OCI-LY1 (cell line): ENCODE data around the gene FGF2.

Experiments used
- H2AFZ ChIP-seq: fragments of 200-600 bp; sonication (generic), shearing (Covaris generic); 2 replicates; pipeline ENCODE4 v1.6.0; 2014; ENCODE audit warnings: antibody characterized with exemption, mild to moderate bottlenecking, low read length
- H3F3A ChIP-seq: fragments of 200-600 bp; sonication (generic), shearing (Covaris generic); 2 replicates; pipeline ENCODE4 v1.6.0; 2014; ENCODE audit warnings: mild to moderate bottlenecking, antibody characterized with exemption, low read length, moderate library complexity; ENCODE audit not compliant: insufficient read depth
- H3K27ac ChIP-seq: fragments of 200-600 bp; sonication (generic); 2 replicates; pipeline ENCODE4 v1.5.1; 2014; ENCODE audit warnings: low read length, mixed run types, mild to moderate bottlenecking, low read depth; ENCODE audit not compliant: poor library complexity, severe bottlenecking
- H3K27me3 ChIP-seq: fragments of 200-600 bp; sonication (generic); 2 replicates; pipeline ENCODE4 v1.6.0; 2014; ENCODE audit warnings: antibody characterized with exemption, mild to moderate bottlenecking, low read length, moderate library complexity; ENCODE audit not compliant: insufficient read depth
- H3K36me3 ChIP-seq: fragments of 200-600 bp; sonication (generic); 2 replicates; pipeline ENCODE4 v1.6.1; 2014; ENCODE audit warnings: mild to moderate bottlenecking, antibody characterized with exemption, low read length, moderate library complexity, mixed read lengths; ENCODE audit not compliant: insufficient read depth
- H3K4me1 ChIP-seq: fragments of 200-600 bp; sonication (generic); 2 replicates; pipeline ENCODE4 v1.5.1; 2014; ENCODE audit warnings: mild to moderate bottlenecking, low read length, moderate library complexity; ENCODE audit not compliant: insufficient read depth, severe bottlenecking
- H3K4me2 ChIP-seq: fragments of 200-600 bp; sonication (generic), shearing (Covaris generic); 2 replicates; pipeline ENCODE4 v1.6.1; 2014; ENCODE audit warnings: low read length
- H3K4me3 ChIP-seq: fragments of 200-600 bp; sonication (generic); 2 replicates; pipeline ENCODE4 v1.5.1; 2014; ENCODE audit warnings: low read length, low read depth, mild to moderate bottlenecking, mixed read lengths; ENCODE audit not compliant: poor library complexity, severe bottlenecking
- H3K79me2 ChIP-seq: fragments of 200-600 bp; shearing (Covaris generic); 2 replicates; pipeline ENCODE4 v1.6.1; 2016; ENCODE audit warnings: mixed run types, low read length, mixed read lengths; ENCODE audit not compliant: insufficient read depth
- H3K9ac ChIP-seq: fragments of 200-600 bp; sonication (generic), shearing (Covaris generic); 2 replicates; pipeline ENCODE4 v1.6.1; 2014; ENCODE audit warnings: mild to moderate bottlenecking, low read length, mixed read lengths
- H3K9me2 ChIP-seq: fragments of 200-600 bp; sonication (generic), shearing (Covaris generic); 2 replicates; pipeline ENCODE4 v1.6.1; 2014; ENCODE audit warnings: low read depth, mild to moderate bottlenecking, low read length, mixed read lengths
- H3K9me3 ChIP-seq: fragments of 200-600 bp; shearing (Covaris generic); 2 replicates; pipeline ENCODE4 v1.6.1; 2014; ENCODE audit warnings: low read length, mixed read lengths
- H4K20me1 ChIP-seq: fragments of 200-600 bp; sonication (generic), shearing (Covaris generic); 2 replicates; pipeline ENCODE4 v1.6.0; 2016; ENCODE audit warnings: mild to moderate bottlenecking, low read length; ENCODE audit not compliant: insufficient read depth
- CTCF ChIP-seq: fragments of 200-600 bp; sonication (generic), shearing (Covaris generic); IDR thresholded peaks from 2 replicates; pipeline ENCODE4 v1.5.1; 2017; ENCODE audit warnings: mild to moderate bottlenecking, antibody characterized with exemption, low read length, moderate library complexity, mixed read lengths
- EZH2 ChIP-seq: fragments of 200-600 bp; sonication (generic), shearing (Covaris generic); IDR thresholded peaks from 2 replicates; pipeline ENCODE4 v1.8.0; 2017; ENCODE audit warnings: borderline replicate concordance, mixed run types, mild to moderate bottlenecking, antibody characterized with exemption, low read length, moderate library complexity, mixed read lengths

Gene FGF2

GRCh38 chr4:122851568-122851967, 24.9 kb downstream of the FGF2 start:
- Histone ChIP-seq H3K9me2 (no peaks in the 10 kb centered on the region), H3K4me2 (no peak overlapping the region), H3K4me3 (no peak overlapping the region), H3K27me3 (no peaks in the 10 kb centered on the region), H3K79me2 (no peaks in the 10 kb centered on the region), H3F3A (no peaks in the 10 kb centered on the region), H3K27ac (no peak overlapping the region), H3K9ac (no peak overlapping the region), H3K9me3 (no peaks in the 10 kb centered on the region), H3K4me1 (no peaks in the 10 kb centered on the region), H3K36me3 (no peaks in the 10 kb centered on the region), H4K20me1 (no peaks in the 10 kb centered on the region), H2AFZ (no peak overlapping the region)
- TF ChIP-seq EZH2 = no peak
- no peak for TF ChIP-seq CTCF

DNA sequence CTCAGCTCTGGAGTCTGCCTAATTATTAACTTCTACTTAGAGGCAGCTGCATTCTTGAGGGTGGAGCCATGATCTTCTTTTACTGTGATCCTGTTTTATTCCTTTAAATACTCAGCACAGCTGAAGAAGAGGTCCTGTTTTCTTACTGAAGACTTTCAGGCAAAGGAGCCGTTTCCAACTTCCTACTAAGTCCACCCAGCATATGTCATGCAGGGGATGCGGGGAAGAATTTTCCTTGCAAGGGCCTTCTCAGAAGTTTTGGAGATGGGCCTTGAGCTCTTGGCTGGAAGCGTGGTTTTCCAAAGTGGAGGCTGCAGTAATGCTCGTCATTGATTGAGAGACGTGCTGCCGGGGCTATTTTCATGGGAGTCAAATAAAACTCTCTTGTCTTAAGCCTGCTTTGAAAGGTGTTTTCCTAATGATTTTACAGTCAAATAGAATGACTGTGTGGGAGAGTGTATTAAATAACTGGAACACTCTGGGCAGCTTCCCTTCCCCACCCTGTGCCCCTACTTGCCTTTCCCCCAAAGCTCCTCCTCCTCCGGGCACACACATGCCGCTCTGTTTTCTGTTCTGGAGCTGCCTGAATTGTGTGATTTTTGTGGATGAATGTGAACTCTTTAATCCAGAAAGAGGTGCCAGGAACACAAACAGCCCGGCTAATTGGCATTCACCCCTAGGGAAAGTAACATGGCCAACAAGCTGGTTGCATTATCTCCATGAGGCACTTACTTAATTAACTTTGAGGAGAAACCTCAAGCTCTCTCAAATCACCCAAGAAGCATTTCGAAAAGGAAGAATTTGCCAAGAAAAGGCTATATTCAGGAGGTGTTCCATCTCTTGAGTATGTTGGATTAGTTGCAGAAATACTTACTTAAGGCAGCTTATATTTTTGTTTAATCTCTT, 28.1 kb downstream of the FGF2 start:
- no peaks in the 10 kb centered on the region for H3K79me2 ChIP-seq
- H3F3A ChIP-seq = no peaks in the 10 kb centered on the region
- no peak overlapping the region for H3K27ac ChIP-seq
- no peak for TF ChIP-seq CTCF
- TF ChIP-seq EZH2 = no peak
- H3K4me2 ChIP-seq = no peak overlapping the region
- no peak overlapping the region for H3K4me3 ChIP-seq
- no peaks in the 10 kb centered on the region for H3K4me1 ChIP-seq
- H3K9me2 ChIP-seq = no peaks in the 10 kb centered on the region
- H3K27me3 ChIP-seq = no peaks in the 10 kb centered on the region
- H4K20me1 ChIP-seq = no peaks in the 10 kb centered on the region
- no peaks in the 10 kb centered on the region for H3K9me3 ChIP-seq
- H3K36me3 ChIP-seq = no peaks in the 10 kb centered on the region
- H3K9ac ChIP-seq = no peak overlapping the region
- H2AFZ ChIP-seq = no peak overlapping the region

DNA sequence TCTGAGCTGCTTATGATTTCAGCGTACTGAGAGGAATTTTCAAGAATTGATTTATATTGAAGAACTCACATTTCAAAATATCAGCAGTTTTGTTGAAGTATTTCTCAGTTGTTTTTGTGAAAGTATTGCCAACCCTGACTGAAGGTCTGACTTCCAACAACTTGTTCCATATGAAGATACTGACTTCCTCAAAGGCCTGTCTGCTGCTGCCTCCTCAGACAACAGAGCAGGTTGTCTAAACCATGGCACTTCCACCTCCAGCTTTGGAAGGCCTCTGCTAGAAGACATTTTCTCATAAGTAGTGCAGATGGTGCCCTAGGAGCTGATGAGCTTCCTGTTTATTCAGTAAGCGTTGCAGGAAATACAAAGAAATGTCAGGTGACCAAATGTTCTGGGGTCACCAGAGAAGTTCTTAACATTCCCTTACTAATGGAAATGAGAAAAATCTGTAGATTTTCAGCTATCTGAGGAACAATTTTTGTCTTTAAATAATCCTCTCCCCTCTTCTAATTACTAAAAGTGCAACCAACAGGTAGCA, 28.8 kb downstream of the FGF2 start:
- Histone ChIP-seq H2AFZ (no peak overlapping the region; the same call in 1 of the 2 replicates), H3K4me2 (no peak overlapping the region), H3K79me2 (no peaks in the 10 kb centered on the region), H3K9me2 (no peaks in the 10 kb centered on the region), H3K36me3 (no peaks in the 10 kb centered on the region), H3K9ac (no peak overlapping the region), H3K27ac (no peak overlapping the region), H3K4me1 (no peaks in the 10 kb centered on the region), H4K20me1 (no peaks in the 10 kb centered on the region), H3K4me3 (no peak overlapping the region), H3K9me3 (no peaks in the 10 kb centered on the region), H3K27me3 (no peaks in the 10 kb centered on the region), H3F3A (no peaks in the 10 kb centered on the region)
- TF ChIP-seq CTCF (no peak), EZH2 (no peak)
